HEK293T (cell line): ENCODE results near the gene FAM107B.

Source experiments
- CTCF ChIA-PET: fragments of 350-600 bp; formaldehyde crosslinking; extraction: SDS; loops from one replicate; lab custom pipeline; 2021; ENCODE audit warnings: antibody characterized with exemption, inconsistent platforms; lab: Yijun Ruan, JAX
- POLR2A ChIA-PET: fragments of 350-600 bp; formaldehyde crosslinking; extraction: SDS; loops from one replicate; lab custom pipeline; 2020; ENCODE audit warnings: antibody characterized with exemption, inconsistent platforms; lab: Yijun Ruan, JAX
- DNase-seq: peaks from one replicate; pipeline ENCODE4 v3.0.0; 2012; ENCODE audit warnings: mixed read lengths; ENCODE audit errors: extremely low spot score
- ARNT ChIP-seq: fragments of 450-650 bp; IDR thresholded peaks from 2 replicates; pipeline ENCODE4 v1.6.1; 2017; ENCODE audit warnings: mild to moderate bottlenecking
- BHLHE40 ChIP-seq: fragments of 450-650 bp; IDR thresholded peaks from 2 replicates; pipeline ENCODE4 v1.6.1; 2016; ENCODE audit warnings: mild to moderate bottlenecking, moderate library complexity, borderline replicate concordance
- CTBP1 ChIP-seq: fragments of 450-650 bp; IDR thresholded peaks from 2 replicates; pipeline ENCODE4 v1.6.1; 2016; ENCODE audit warnings: borderline replicate concordance
- ELF4 ChIP-seq: fragments of 450-650 bp; IDR thresholded peaks from 2 replicates; pipeline ENCODE4 v1.6.1; 2017; ENCODE audit warnings: antibody characterized with exemption
- FOXA1 ChIP-seq: fragments of 450-650 bp; IDR thresholded peaks from 2 replicates; pipeline ENCODE4 v1.6.1; 2016; ENCODE audit warnings: mild to moderate bottlenecking
- FOXK2 ChIP-seq: fragments of 450-650 bp; IDR thresholded peaks from 2 replicates; pipeline ENCODE4 v1.6.1; 2016; ENCODE audit warnings: mild to moderate bottlenecking
- FOXM1 ChIP-seq: fragments of 450-650 bp; IDR thresholded peaks from 2 replicates; pipeline ENCODE4 v1.6.1; 2017; ENCODE audit warnings: mild to moderate bottlenecking, borderline replicate concordance
- HDGF ChIP-seq: fragments of 450-650 bp; IDR thresholded peaks from 2 replicates; pipeline ENCODE4 v1.6.1; 2017; ENCODE audit warnings: antibody characterized with exemption, borderline replicate concordance
- L3MBTL2 ChIP-seq: fragments of 450-650 bp; conservative IDR thresholded peaks from 2 replicates; pipeline ENCODE4 v1.6.1; 2016; ENCODE audit warnings: mild to moderate bottlenecking
- LEF1 ChIP-seq: fragments of 450-650 bp; IDR thresholded peaks from 2 replicates; pipeline ENCODE4 v1.6.1; 2017; ENCODE audit warnings: mild to moderate bottlenecking, borderline replicate concordance
- NFRKB ChIP-seq: fragments of 450-650 bp; IDR thresholded peaks from 2 replicates; pipeline ENCODE4 v1.6.1; 2016; ENCODE audit warnings: mild to moderate bottlenecking, moderate library complexity
- SP1 ChIP-seq: fragments of 450-650 bp; IDR thresholded peaks from 2 replicates; pipeline ENCODE4 v1.6.1; 2017
- SUZ12 ChIP-seq: fragments of 450-650 bp; IDR thresholded peaks from 2 replicates; pipeline ENCODE4 v1.6.1; 2016; ENCODE audit warnings: mild to moderate bottlenecking
- TARDBP ChIP-seq: fragments of 450-650 bp; IDR thresholded peaks from 2 replicates; pipeline ENCODE4 v1.6.1; 2016
- ZNF384 ChIP-seq: fragments of 450-650 bp; IDR thresholded peaks from 2 replicates; pipeline ENCODE4 v1.6.1; 2016
- TF ChIP-seq, protein P1 (sequence below): fragments of 450-650 bp; IDR thresholded peaks from 2 replicates; pipeline ENCODE4 v1.6.1; 2016

Gene FAM107B

GRCh38 chr10:14541379-14541778, 233.3 kb downstream of the FAM107B start:
- no peak for TF ChIP-seq BHLHE40
- TF ChIP-seq SUZ12 = no peak
- no peak for TF ChIP-seq LEF1
- ChIA-PET CTCF (interaction anchor here (0.6 to 0.9 kb wide), 4 partner anchors 16 to 1162 kb away, joined by 3 to 4 read pairs (median 4); no protein-coding TSS in a partner anchor), POLR2A (no interaction called here)
- DNase-seq = no peak

- DNase-seq = no peak
- CTCF ChIA-PET = interaction anchor here (0.5 to 0.9 kb wide), 3 partner anchors 17 to 1163 kb away, joined by 3 read pairs; no protein-coding TSS in a partner anchor
- POLR2A ChIA-PET = no interaction called here
- no peak for TF ChIP-seq ARNT
- TF ChIP-seq ZNF384 = no peak
- no peak for TF ChIP-seq FOXM1
- TF ChIP-seq, protein P1, sequence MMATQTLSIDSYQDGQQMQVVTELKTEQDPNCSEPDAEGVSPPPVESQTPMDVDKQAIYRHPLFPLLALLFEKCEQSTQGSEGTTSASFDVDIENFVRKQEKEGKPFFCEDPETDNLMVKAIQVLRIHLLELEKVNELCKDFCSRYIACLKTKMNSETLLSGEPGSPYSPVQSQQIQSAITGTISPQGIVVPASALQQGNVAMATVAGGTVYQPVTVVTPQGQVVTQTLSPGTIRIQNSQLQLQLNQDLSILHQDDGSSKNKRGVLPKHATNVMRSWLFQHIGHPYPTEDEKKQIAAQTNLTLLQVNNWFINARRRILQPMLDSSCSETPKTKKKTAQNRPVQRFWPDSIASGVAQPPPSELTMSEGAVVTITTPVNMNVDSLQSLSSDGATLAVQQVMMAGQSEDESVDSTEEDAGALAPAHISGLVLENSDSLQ = no peak
- TF ChIP-seq L3MBTL2 = no peak
- TF ChIP-seq LEF1 = no peak
- no peak for TF ChIP-seq TARDBP
- TF ChIP-seq CTBP1 = no peak
- no peak for TF ChIP-seq SP1
- no peak for TF ChIP-seq FOXA1
- no peak for TF ChIP-seq HDGF
- no peak for TF ChIP-seq NFRKB
- no peak for TF ChIP-seq FOXK2
- no peak for TF ChIP-seq ELF4
- no peak for TF ChIP-seq BHLHE40
- no peak for TF ChIP-seq SUZ12
Measured at GRCh38 chr10:14540611-14541010, 234.1 kb downstream of the FAM107B start.

- ChIA-PET CTCF (no interaction called here), POLR2A (no interaction called here)
- no peak for DNase-seq
- TF ChIP-seq L3MBTL2 (no peak), ARNT (no peak), BHLHE40 (no peak), LEF1 (no peak), TARDBP (no peak), FOXM1 (no peak)
- TF ChIP-seq, protein P1 = no peak
Measured at GRCh38 chr10:14540062-14540461, 234.6 kb downstream of the FAM107B start.

DNA sequence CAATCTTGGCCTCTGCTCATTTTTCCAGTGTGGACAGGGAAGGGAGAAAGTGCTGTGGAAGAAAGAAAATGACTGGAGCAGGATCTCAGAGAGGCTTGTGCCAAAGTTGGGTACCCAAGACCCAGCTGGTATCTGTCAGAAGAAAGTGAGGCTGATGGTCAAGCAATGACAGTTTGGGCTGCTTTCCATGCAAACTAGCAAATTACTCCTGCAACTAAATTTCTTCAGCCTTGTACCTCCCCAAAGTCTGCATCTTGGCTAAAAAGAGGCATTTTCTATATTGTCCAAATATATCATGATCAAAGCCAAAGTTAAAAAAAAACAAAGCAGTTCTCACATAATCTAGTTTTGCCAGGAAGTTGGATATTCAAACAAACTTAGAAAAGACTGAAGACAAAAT, 235.5 kb downstream of the FAM107B start:
- CTCF ChIA-PET = no interaction called here
- POLR2A ChIA-PET = no interaction called here
- TF ChIP-seq SUZ12 (no peak), ELF4 (no peak), HDGF (no peak), TARDBP (no peak), BHLHE40 (no peak), FOXM1 (no peak), L3MBTL2 (no peak), ARNT (no peak), FOXK2 (no peak), LEF1 (no peak), NFRKB (no peak), SP1 (no peak), ZNF384 (no peak), FOXA1 (no peak), CTBP1 (no peak)
- TF ChIP-seq, protein P1 = no peak
- DNase-seq = no peak

GRCh38 chr10:14536241-14537213, 238.2 kb downstream of the FAM107B start:
- TF ChIP-seq SP1 (no peak), LEF1 (no peak), ELF4 (no peak), FOXM1 (no peak), FOXA1 (no peak), ZNF384 (no peak), HDGF (no peak), ARNT (no peak), SUZ12 (no peak), TARDBP (no peak), NFRKB (no peak), BHLHE40 (no peak), FOXK2 (no peak), CTBP1 (no peak), L3MBTL2 (no peak)
- TF ChIP-seq, protein P1 = no peak
- POLR2A ChIA-PET = interaction anchor here (1.6 kb wide), 1 partner anchor 301 kb away, joined by 7 read pairs; the partner anchor contains the start of genes CDNF, HSPA14 and MSANTD7
- CTCF ChIA-PET = interaction anchor here (0.7 to 1.7 kb wide), 5 partner anchors 8 to 301 kb away, joined by 3 to 5 read pairs (median 3); partner anchors contain the start of genes CDNF, HSPA14 and MSANTD7
- peak; percentile 77 for DNase-seq
